Ishikawa (cell line): ENCODE results near the gene ACSM6.

Experiments
- CEBPB ChIP-seq: IDR thresholded peaks from 2 replicates; pipeline ENCODE4 v1.6.1; 2012
- CREB1 ChIP-seq: IDR thresholded peaks from 2 replicates; pipeline ENCODE4 v1.6.1; 2012; ENCODE audit warnings: low read depth
- EGR1 ChIP-seq: IDR thresholded peaks from 2 replicates; pipeline ENCODE4 v1.6.1; 2012
- EP300 ChIP-seq: IDR thresholded peaks from 2 replicates; pipeline ENCODE4 v1.6.1; 2012; ENCODE audit warnings: borderline replicate concordance
- FOXM1 ChIP-seq: IDR thresholded peaks from 2 replicates; pipeline ENCODE4 v1.6.1; 2012; ENCODE audit warnings: low read depth, borderline replicate concordance
- NFIC ChIP-seq: IDR thresholded peaks from 2 replicates; pipeline ENCODE4 v1.6.1; 2012
- RAD21 ChIP-seq: IDR thresholded peaks from 2 replicates; pipeline ENCODE4 v1.6.1; 2012; ENCODE audit warnings: low read depth
- REST ChIP-seq: IDR thresholded peaks from 2 replicates; pipeline ENCODE4 v1.6.1; 2012; ENCODE audit warnings: low read depth, mild to moderate bottlenecking
- TAF1 ChIP-seq: IDR thresholded peaks from 2 replicates; pipeline ENCODE4 v1.6.1; 2012; ENCODE audit warnings: low read depth, mild to moderate bottlenecking
- TCF12 ChIP-seq: IDR thresholded peaks from 2 replicates; pipeline ENCODE4 v1.6.1; 2012; ENCODE audit warnings: low read depth
- TEAD4 ChIP-seq: IDR thresholded peaks from 2 replicates; pipeline ENCODE4 v1.6.1; 2012
- YY1 ChIP-seq: IDR thresholded peaks from 2 replicates; pipeline ENCODE4 v1.6.1; 2012; ENCODE audit warnings: low read depth
- ZBTB7A ChIP-seq: IDR thresholded peaks from 2 replicates; pipeline ENCODE4 v1.6.1; 2012; ENCODE audit warnings: low read depth
- TF ChIP-seq, protein P1 (sequence below): IDR thresholded peaks from 2 replicates; pipeline ENCODE4 v1.6.1; 2012
- TF ChIP-seq, protein P2 (sequence below): IDR thresholded peaks from 2 replicates; pipeline ENCODE4 v1.6.1; 2012

ACSM6 gene

DNA sequence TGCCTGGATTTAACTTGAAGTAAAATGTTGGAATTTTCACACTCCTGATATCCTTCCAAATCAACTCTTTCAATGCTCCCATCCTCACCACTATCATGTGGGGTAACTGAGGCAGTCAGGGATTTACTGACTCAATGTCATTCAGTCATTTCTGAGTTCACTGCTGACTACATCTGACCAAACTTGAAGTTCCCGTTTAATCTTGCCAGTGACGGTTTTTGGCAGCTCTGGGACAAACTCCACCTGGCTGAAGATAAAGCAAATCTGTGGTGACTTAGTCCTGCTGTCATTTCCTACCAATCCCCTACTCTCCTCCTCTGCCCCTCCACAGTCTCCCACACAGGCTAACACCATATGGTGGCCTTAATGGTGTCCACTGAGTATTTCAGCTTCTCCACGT, 22.7 kb upstream of the ACSM6 start:
- no peak for TF ChIP-seq ZBTB7A
- TF ChIP-seq RAD21: no peak
- no peak for TF ChIP-seq NFIC
- no peak for TF ChIP-seq REST
- no peak for TF ChIP-seq EP300
- no peak for TF ChIP-seq YY1
- TF ChIP-seq TEAD4: no peak
- TF ChIP-seq TAF1: no peak
- TF ChIP-seq, protein P1, sequence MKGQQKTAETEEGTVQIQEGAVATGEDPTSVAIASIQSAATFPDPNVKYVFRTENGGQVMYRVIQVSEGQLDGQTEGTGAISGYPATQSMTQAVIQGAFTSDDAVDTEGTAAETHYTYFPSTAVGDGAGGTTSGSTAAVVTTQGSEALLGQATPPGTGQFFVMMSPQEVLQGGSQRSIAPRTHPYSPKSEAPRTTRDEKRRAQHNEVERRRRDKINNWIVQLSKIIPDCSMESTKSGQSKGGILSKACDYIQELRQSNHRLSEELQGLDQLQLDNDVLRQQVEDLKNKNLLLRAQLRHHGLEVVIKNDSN: no peak
- no peak for TF ChIP-seq CREB1
- no peak for TF ChIP-seq EGR1

DNA sequence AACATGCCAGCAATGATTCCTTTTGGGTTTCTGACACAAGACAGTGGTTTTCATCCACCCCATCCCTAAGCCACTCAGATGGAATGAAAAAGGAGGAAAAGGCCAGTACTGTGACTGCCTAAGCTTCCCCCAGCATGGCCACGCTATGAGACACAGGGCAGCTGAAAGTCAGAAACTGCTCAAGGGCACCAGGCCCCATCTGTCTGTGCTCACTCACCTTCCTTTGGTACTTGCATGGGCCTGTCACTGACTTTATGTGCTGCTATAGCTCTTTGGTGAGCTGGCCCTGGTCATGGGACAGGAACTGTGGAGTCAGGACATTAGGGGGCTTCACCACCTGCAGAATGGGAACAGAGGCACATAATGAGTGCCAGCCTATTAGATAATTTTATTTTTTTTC, 21.2 kb upstream of the ACSM6 start:
- TF ChIP-seq YY1 (no peak), RAD21 (no peak), TAF1 (no peak), TCF12 (no peak), NFIC (no peak), EP300 (no peak)
- TF ChIP-seq, protein P2, sequence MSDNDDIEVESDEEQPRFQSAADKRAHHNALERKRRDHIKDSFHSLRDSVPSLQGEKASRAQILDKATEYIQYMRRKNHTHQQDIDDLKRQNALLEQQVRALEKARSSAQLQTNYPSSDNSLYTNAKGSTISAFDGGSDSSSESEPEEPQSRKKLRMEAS: no peak

DNA sequence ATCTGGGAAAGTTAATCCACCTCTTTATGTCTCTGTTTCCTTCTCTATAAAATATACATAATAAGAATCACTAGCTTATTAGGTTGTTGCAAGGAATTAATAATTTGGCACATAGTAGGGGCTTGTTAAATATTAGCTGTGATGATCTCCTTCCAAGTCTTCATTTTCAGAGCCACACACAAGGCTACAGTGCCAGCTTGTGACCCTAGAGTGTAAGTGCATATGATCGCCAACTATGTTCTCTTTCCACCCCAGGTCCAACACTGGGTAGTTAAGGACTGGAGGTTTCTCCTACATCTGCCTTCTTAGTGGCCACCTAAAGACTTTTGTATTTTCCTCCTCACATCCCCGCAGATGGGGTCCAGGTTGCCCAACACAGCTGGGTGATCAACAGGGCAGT, 17.9 kb upstream of the ACSM6 start:
- TF ChIP-seq YY1 (no peak), RAD21 (peak; percentile 32; the same call in 1 of the 2 replicates)

DNA sequence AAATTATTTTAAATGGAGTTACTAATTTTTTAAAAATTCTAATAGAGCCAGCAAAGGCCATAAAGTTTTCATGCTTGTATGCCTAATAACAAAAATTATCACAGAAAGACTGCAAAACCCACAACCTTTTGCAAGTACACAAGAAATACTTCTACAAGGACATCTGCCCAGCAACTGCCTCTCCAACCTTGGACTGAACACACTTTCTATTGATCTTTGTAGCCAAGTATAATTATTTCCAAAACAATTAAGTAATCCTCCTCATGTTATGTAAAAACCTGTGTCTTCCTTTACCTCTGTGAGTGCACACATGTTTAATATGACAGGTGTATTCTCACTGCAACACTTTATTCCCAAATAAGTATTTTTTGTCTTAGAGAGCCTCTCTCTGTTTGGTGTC, 16.6 kb upstream of the ACSM6 start:
- TF ChIP-seq ZBTB7A (no peak), EGR1 (no peak), EP300 (no peak), TAF1 (no peak), REST (no peak), FOXM1 (no peak), TCF12 (no peak), CEBPB (no peak), YY1 (no peak), NFIC (no peak), TEAD4 (no peak), CREB1 (no peak), RAD21 (no peak)
- TF ChIP-seq, protein P2: no peak
- TF ChIP-seq, protein P1: no peak

GRCh38 chr10:95178266-95178665, 15.8 kb upstream of the ACSM6 start:
- TF ChIP-seq, protein P2: no peak
- TF ChIP-seq REST: no peak
- no peak for TF ChIP-seq TEAD4
- TF ChIP-seq EGR1: no peak
- no peak for TF ChIP-seq TAF1
- no peak for TF ChIP-seq NFIC
- TF ChIP-seq ZBTB7A: no peak
- no peak for TF ChIP-seq FOXM1
- TF ChIP-seq EP300: no peak
- TF ChIP-seq CREB1: no peak
- TF ChIP-seq TCF12: no peak
- no peak for TF ChIP-seq YY1
- TF ChIP-seq, protein P1: no peak
- no peak for TF ChIP-seq RAD21
- no peak for TF ChIP-seq CEBPB
